Endothelial cell of umbilical vein (primary cell): Measurements from ENCODE around the gene FXYD6. TPM values are rescaled to one million over a fixed set of nuclear protein-coding genes. Genes with fewer than 3 reads are reported as not detected.

ENCODE experiments used
- BruUV-seq: library from RNA; stranded (reverse); fragments of 400-500 nt; replicated peaks from 2 replicates; lab custom pipeline; 2021; lab: Mats Ljungman, UMichigan
- CTCF ChIA-PET: fragments of 300-600, 350-600 bp; sonication (Branson Sonifier 250); formaldehyde crosslinking; loops from one replicate; lab custom pipeline; 2021; ENCODE audit warnings: antibody characterized with exemption, inconsistent platforms; lab: Charles Lee
- POLR2A ChIA-PET: fragments of 300-600, 350-600 bp; sonication (Branson Sonifier 250); formaldehyde crosslinking; loops from one replicate; lab custom pipeline; 2021; ENCODE audit warnings: antibody characterized with exemption, inconsistent platforms; lab: Charles Lee
- DNase-seq: peaks from one replicate; pipeline ENCODE4 v3.0.0-alpha.2; 2011; ENCODE audit warnings: low read depth, low spot score
- FAIRE-seq: peaks from 2 replicates; lab custom pipeline; 2011; peaks lifted over from hg19 to GRCh38; lab: Jason Lieb, UNC
- H2AFZ ChIP-seq: 2 replicates; pipeline ENCODE4 v1.6.0; 2012; ENCODE audit warnings: low read depth, low read length, control low read depth, inconsistent platforms
- H3K27ac ChIP-seq: 2 replicates; pipeline ENCODE4 v1.5.1; 2011; ENCODE audit warnings: low read depth, mild to moderate bottlenecking, control low read depth, low read length, moderate library complexity; ENCODE audit not compliant: insufficient read depth
- H3K27me3 ChIP-seq, 2 experiments: 2 replicates each; pipeline versions ENCODE4 v1.6.0 to v1.6.1; 2011; ENCODE audit warnings: low read length in 2 of 2, mixed read lengths in 1 of 2; ENCODE audit not compliant: control insufficient read depth in 2 of 2, insufficient read depth in 2 of 2
- H3K36me3 ChIP-seq, 2 experiments: 2 replicates in 1 of 2; 3 replicates in 1 of 2; pipeline ENCODE4 v1.5.1; 2011; ENCODE audit warnings: low read length in 2 of 2, mild to moderate bottlenecking in 1 of 2, moderate library complexity in 1 of 2; ENCODE audit not compliant: control insufficient read depth in 2 of 2, insufficient read depth in 2 of 2; ENCODE audit errors: extremely low read depth in 1 of 2
- H3K4me1 ChIP-seq: 3 replicates; pipeline ENCODE4 v1.5.1; 2011; ENCODE audit warnings: mild to moderate bottlenecking, low read length; ENCODE audit not compliant: control insufficient read depth, insufficient read depth; ENCODE audit errors: extremely low read depth
- H3K4me2 ChIP-seq: 2 replicates; pipeline ENCODE4 v1.6.1; 2011; ENCODE audit warnings: low read length, control low read depth, mixed read lengths; ENCODE audit not compliant: insufficient read depth
- H3K4me3 ChIP-seq, 3 experiments: fragments of 200-600 bp in 1 of 3; sonication (generic), shearing (Covaris generic) in 1 of 3; replicated peaks in 1 of 3; 2 replicates each; pipeline ENCODE4 v1.5.1; 2011 to 2016; ENCODE audit warnings: control low read depth in 3 of 3, low read length in 3 of 3, mild to moderate bottlenecking in 2 of 3, inconsistent platforms in 1 of 3, low read depth in 1 of 3, moderate library complexity in 1 of 3; ENCODE audit not compliant: insufficient read depth in 1 of 3
- H3K79me2 ChIP-seq: 2 replicates; pipeline ENCODE4 v1.6.0; 2012; ENCODE audit warnings: low read length, inconsistent platforms; ENCODE audit not compliant: control insufficient read depth, insufficient read depth
- H3K9ac ChIP-seq: replicated peaks from 2 replicates; pipeline ENCODE3; 2011; ENCODE audit warnings: low read length, control low read depth; ENCODE audit not compliant: insufficient read depth; ENCODE audit errors: extremely low read depth
- H3K9me1 ChIP-seq: replicated peaks from 3 replicates; pipeline ENCODE4 v1.6.0; 2011; ENCODE audit warnings: mild to moderate bottlenecking, low read length; ENCODE audit not compliant: control insufficient read depth, insufficient read depth; ENCODE audit errors: extremely low read depth
- H3K9me3 ChIP-seq: replicated peaks from 2 replicates; pipeline ENCODE4 v1.5.1; 2012; ENCODE audit warnings: low read length, inconsistent platforms; ENCODE audit not compliant: control insufficient read depth, insufficient read depth
- H4K20me1 ChIP-seq: replicated peaks from 2 replicates; pipeline ENCODE3; 2011; ENCODE audit warnings: mild to moderate bottlenecking, low read length; ENCODE audit not compliant: control insufficient read depth, insufficient read depth; ENCODE audit errors: extremely low read depth
- CTCF ChIP-seq, 2 donors: IDR thresholded peaks; 1 replicate in 1 of 2; 2 replicates in 1 of 2; pipeline ENCODE4 v1.5.1; 2011; ENCODE audit warnings: low read length in 2 of 2, mild to moderate bottlenecking in 2 of 2, moderate library complexity in 2 of 2, control low read depth in 1 of 2, inconsistent platforms in 1 of 2, low read depth in 1 of 2; ENCODE audit not compliant: insufficient read depth in 1 of 2; ENCODE audit errors: extremely low read depth in 1 of 2
- EZH2 ChIP-seq: IDR thresholded peaks from 2 replicates; pipeline ENCODE4 v1.6.1; 2012; ENCODE audit warnings: borderline replicate concordance, low read depth, mild to moderate bottlenecking, moderate library complexity, low read length, inconsistent platforms; ENCODE audit not compliant: severe bottlenecking
- FOS ChIP-seq: IDR thresholded peaks from 2 replicates; pipeline ENCODE4 v1.6.1; 2011; ENCODE audit warnings: mild to moderate bottlenecking, low read length, moderate library complexity, borderline replicate concordance; ENCODE audit not compliant: insufficient read depth
- GATA2 ChIP-seq: IDR thresholded peaks from 2 replicates; pipeline ENCODE4 v1.7.0; 2011; ENCODE audit warnings: low read depth, mild to moderate bottlenecking, moderate library complexity, mixed read lengths, low read length; ENCODE audit not compliant: insufficient read length, insufficient read depth
- JUN ChIP-seq: IDR thresholded peaks from 2 replicates; pipeline ENCODE4 v1.6.1; 2011; ENCODE audit warnings: borderline replicate concordance, low read depth; ENCODE audit not compliant: insufficient read length, insufficient read depth
- MAX ChIP-seq: IDR thresholded peaks from 2 replicates; pipeline ENCODE4 v1.6.1; 2011; ENCODE audit not compliant: insufficient read depth, insufficient read length
- MYC ChIP-seq: IDR thresholded peaks from one replicate; pipeline ENCODE4 v1.6.1; 2011; ENCODE audit warnings: mild to moderate bottlenecking, low read depth, low read length
- POLR2A ChIP-seq: IDR thresholded peaks from 2 replicates; pipeline ENCODE4 v1.6.1; 2012; ENCODE audit warnings: low read depth, mild to moderate bottlenecking, control low read depth, low read length
- POLR2AphosphoS5 ChIP-seq: IDR thresholded peaks from 2 replicates; pipeline ENCODE4 v1.6.1; 2012; ENCODE audit warnings: low read depth, mild to moderate bottlenecking, control low read depth, low read length, moderate library complexity; ENCODE audit not compliant: insufficient read depth
- dilution Hi-C: fragments of 300-500 bp; cut with MboI; formaldehyde crosslinking; loops from one replicate; pipeline ENCODE4 v1.15.0; 2019; ENCODE audit warnings: low sequenced_read_pairs; ENCODE audit not compliant: extremely low pct_ligation_motif_present
- intact Hi-C: fragments of 100-400 bp; cut with micrococcal nuclease; formaldehyde crosslinking; loops from one replicate; pipeline ENCODE4 v1.10.0; 2022
- polyA plus RNA-seq, 4 experiments: library from polyadenylated mRNA; depleted of rRNA in 3 of 4; stranded (reverse) in 3 of 4; unstranded in 1 of 4; fragments of >200 nt; gene quantifications; 2 replicates each; pipeline versions ENCODE4 v1.2.1 to v1.2.3, GENCODE V29; 2011 to 2012; ENCODE audit warnings: missing spikeins in 1 of 4
- total RNA-seq: library from RNA; stranded (reverse); gene quantifications from 2 replicates; pipeline ENCODE4 v1.2.3, GENCODE V29; 2021

Gene FXYD6
- total and polyA plus RNA-seq, 2 donors (not counting 3 experiments of a cell fraction or from before 2014, with no cell fraction given) = 1.4 to 8.7 TPM

- Histone ChIP-seq H3K27ac (no peak overlapping the region), H3K36me3 (no peaks in the 10 kb centered on the region), H2AFZ (no peak overlapping the region), H3K79me2 (no peaks in the 10 kb centered on the region), H4K20me1 (no peaks in the 10 kb centered on the region), H3K9me1 (no peaks in the 10 kb centered on the region), H3K4me2 (no peak overlapping the region), H3K27me3 (peaks cover 4 to 12% of the 10 kb centered on the region in 2 experiments), H3K4me3 (no peak overlapping the region), H3K9me3 (no peaks in the 10 kb centered on the region), H3K9ac (no peak overlapping the region), H3K4me1 (no peaks in the 10 kb centered on the region)
- BruUV-seq = no TSS peak
- FAIRE-seq (no peak), DNase-seq (no peak)
- ChIA-PET POLR2A (no interaction called here), CTCF (interaction anchor here (0.8 to 2.0 kb wide), 4 partner anchors 46 to 93 kb away, joined by 3 to 5 read pairs (median 4); no protein-coding TSS in a partner anchor)
- intact Hi-C loops = no loop called here
- dilution Hi-C loops = no loop called here
- TF ChIP-seq POLR2A (no peak), POLR2AphosphoS5 (no peak), JUN (no peak), CTCF (IDR thresholded peaks at IDR 0.05; ENCODE audit: extremely low read depth in 1 of 2, insufficient read depth in 1 of 2, low read depth in 1 of 2, low read length in 2 of 2) (no peak), EZH2 (no peak), MYC (no peak), GATA2 (no peak), FOS (no peak), MAX (no peak)
Observed at GRCh38 chr11:117900720-117901440, 24.4 kb upstream of the FXYD6 start.
